HepG2 (cell line): Measurements from ENCODE around the gene PTPN2. TPM values are rescaled to one million over a fixed set of nuclear protein-coding genes. Genes with fewer than 3 reads are reported as not detected.
A peak's percentile ranks its signal among the peaks of the same experiment; 100 is the strongest.

Source experiments
- ATAC-seq: fragments of 200-7000 bp; cut with Tn5 transposase; 3 replicates; pipeline ENCODE4 v1.9.1; 2020; ENCODE audit warnings: mild to moderate bottlenecking, moderate library complexity
- BruUV-seq: library from RNA; stranded (reverse); fragments of 400-500 nt; replicated peaks from 2 replicates; lab custom pipeline; 2021; lab: Mats Ljungman, UMichigan
- CTCF ChIA-PET: fragments of 300-600 bp; formaldehyde crosslinking; extraction: SDS; loops from one replicate; lab custom pipeline; 2021; ENCODE audit warnings: low total read pairs, inconsistent platforms, low intra/inter-chr PET ratio; lab: Yijun Ruan, JAX
- POLR2A ChIA-PET: fragments of 350-600 bp; sonication (Branson Sonifier 250); formaldehyde crosslinking; loops from one replicate; lab custom pipeline; 2020; ENCODE audit warnings: antibody characterized with exemption, inconsistent platforms; lab: Yijun Ruan, JAX
- DNase-seq: peaks from one replicate; pipeline ENCODE4 v3.0.0-alpha.2; 2015; ENCODE audit warnings: low spot score
- FAIRE-seq: peaks from 3 replicates; lab custom pipeline; 2011; peaks lifted over from hg19 to GRCh38; lab: Jason Lieb, UNC
- H2AFZ ChIP-seq: one replicate; pipeline ENCODE4 v1.6.1; 2011; ENCODE audit warnings: low read length, inconsistent platforms
- H3K27ac ChIP-seq: fragments of 300-600 bp; 3 replicates; pipeline ENCODE4 v1.8.0; 2011; ENCODE audit warnings: mixed run types, mild to moderate bottlenecking, mixed read lengths, low read length, inconsistent platforms; ENCODE audit not compliant: insufficient read depth; ENCODE audit errors: extremely low read length
- H3K27me3 ChIP-seq, 2 experiments: fragments of 200-600 bp in 1 of 2; 2 replicates in 1 of 2; 3 replicates in 1 of 2; pipeline versions ENCODE4 v1.6.0 to v1.8.0; 2011; ENCODE audit warnings: low read length in 2 of 2, mild to moderate bottlenecking in 2 of 2, moderate library complexity in 2 of 2, inconsistent platforms in 1 of 2; ENCODE audit not compliant: insufficient read depth in 2 of 2, control insufficient read depth in 1 of 2
- H3K36me3 ChIP-seq, 2 experiments: fragments of 200-600 bp in 1 of 2; replicated peaks in 1 of 2; 2 replicates in 1 of 2; 3 replicates in 1 of 2; pipeline versions ENCODE4 v1.5.1 to v1.8.0; 2011; ENCODE audit warnings: low read length in 2 of 2, inconsistent platforms in 1 of 2; ENCODE audit not compliant: insufficient read depth in 2 of 2, control insufficient read depth in 1 of 2
- H3K4me1 ChIP-seq: 2 replicates; pipeline ENCODE4 v1.5.1; 2012; ENCODE audit warnings: low read length, inconsistent platforms; ENCODE audit not compliant: insufficient read depth
- H3K4me2 ChIP-seq: 2 replicates; pipeline ENCODE4 v1.6.0; 2011; ENCODE audit warnings: low read depth, low read length, inconsistent platforms
- H3K4me3 ChIP-seq, 3 experiments: fragments of 200-600 bp in 1 of 3; sonication (generic), shearing (Covaris generic) in 1 of 3; replicated peaks in 1 of 3; 2 replicates each; pipeline ENCODE4 v1.5.1; 2011 to 2016; ENCODE audit warnings: low read length in 3 of 3, inconsistent platforms in 2 of 3, low read depth in 2 of 3, mild to moderate bottlenecking in 2 of 3, control low read depth in 1 of 3, mixed read lengths in 1 of 3; ENCODE audit not compliant: insufficient read depth in 1 of 3
- H3K79me2 ChIP-seq: one replicate; pipeline ENCODE4 v1.6.1; 2011; ENCODE audit warnings: low read length, inconsistent platforms; ENCODE audit not compliant: insufficient read depth
- H3K9ac ChIP-seq: 2 replicates; pipeline ENCODE4 v1.6.0; 2011; ENCODE audit warnings: mild to moderate bottlenecking, low read depth, low read length, inconsistent platforms; ENCODE audit not compliant: insufficient read depth
- H3K9me3 ChIP-seq: 2 replicates; pipeline ENCODE4 v1.5.1; 2012; ENCODE audit warnings: mild to moderate bottlenecking, low read length
- H4K20me1 ChIP-seq: 2 replicates; pipeline ENCODE4 v1.6.0; 2011; ENCODE audit warnings: inconsistent platforms, mild to moderate bottlenecking, low read length, moderate library complexity; ENCODE audit not compliant: insufficient read depth
- ARID5B ChIP-seq: IDR thresholded peaks from 2 replicates; pipeline ENCODE4 v1.4.0; 2020; ENCODE audit warnings: mild to moderate bottlenecking, missing genetic modification reagents
- BHLHE40 ChIP-seq: IDR thresholded peaks from 2 replicates; pipeline ENCODE4 v1.6.1; 2011; ENCODE audit warnings: low read length, improper control_type of control experiment
- FOSL2 ChIP-seq: sonication (generic); formaldehyde crosslinking; IDR thresholded peaks from 2 replicates; pipeline ENCODE4 v1.4.0; 2020; ENCODE audit warnings: missing genetic modification reagents
- HNRNPK ChIP-seq: fragments of 200-400 bp; formaldehyde crosslinking; IDR thresholded peaks from 2 replicates; pipeline ENCODE4 v1.6.1; 2018; ENCODE audit warnings: low read length, low read depth, moderate library complexity, mild to moderate bottlenecking; ENCODE audit not compliant: poor library complexity, severe bottlenecking
- KDM6A ChIP-seq: IDR thresholded peaks from 2 replicates; pipeline ENCODE4 v1.6.1; 2016; ENCODE audit warnings: low read depth
- KLF16 ChIP-seq, 2 experiments: sonication (generic) in 1 of 2; formaldehyde crosslinking in 1 of 2; IDR thresholded peaks; 2 replicates each; pipeline versions ENCODE4 v1.6.1 to v1.8.0; 2016 to 2023; ENCODE audit warnings: missing genetic modification reagents in 2 of 2, missing compliant biosample characterization in 1 of 2
- NR2F1 ChIP-seq, 2 experiments: fragments of 450-650 bp in 1 of 2; formaldehyde crosslinking in 1 of 2; IDR thresholded peaks; 2 replicates each; pipeline versions ENCODE4 v1.5.0 to v1.6.1; 2016 to 2020; ENCODE audit warnings: mild to moderate bottlenecking in 1 of 2, missing compliant biosample characterization in 1 of 2, missing genetic modification reagents in 1 of 2, moderate library complexity in 1 of 2
- PPARG ChIP-seq: conservative IDR thresholded peaks from 2 replicates; pipeline ENCODE4 v1.6.1; 2016; ENCODE audit warnings: missing biosample characterization, missing genetic modification reagents
- ZBTB33 ChIP-seq: sonication (generic); formaldehyde crosslinking; IDR thresholded peaks from 2 replicates; pipeline ENCODE4 v1.4.0; 2020; ENCODE audit warnings: missing genetic modification reagents
- WGBS: methylation state at CpG from one replicate; pipeline ENCODE4 v1.1.6; 2017; ENCODE audit warnings: low lambda C conversion rate; 5-methylcytosine and 5-hydroxymethylcytosine counted together
- in situ Hi-C: cut with HindIII; loops from 2 replicates; pipeline ENCODE4 v1.10.0; 2017; ENCODE audit warnings: low pct_unique_long_range_greater_than_20kb; ENCODE audit not compliant: extremely low pct_ligation_motif_present
- intact Hi-C: fragments of 100-400 bp; cut with micrococcal nuclease; formaldehyde crosslinking; loops from one replicate; pipeline ENCODE4 v1.10.0; 2022; ENCODE audit not compliant: unreplicated experiment
- polyA plus RNA-seq, 8 experiments: library from polyadenylated mRNA; depleted of rRNA in 3 of 8; stranded (reverse) in 7 of 8; unstranded in 1 of 8; fragments of >200 nt; fragmentation: Illumina TruSeq in 4 of 8; extraction: Trizol in 4 of 8; gene quantifications; 2 replicates each; pipeline versions ENCODE4 v1.2.1 to v1.2.3, GENCODE V29; 2011 to 2016; ENCODE audit warnings: low read depth in 4 of 8, missing spikeins in 1 of 8, mixed read lengths in 1 of 8; ENCODE audit not compliant: insufficient read depth in 1 of 8
- total RNA-seq, 5 experiments: library from RNA; depleted of rRNA; stranded (reverse); fragments of >200 nt; fragmentation: Illumina TruSeq; extraction: Trizol; gene quantifications; 2 replicates each; pipeline ENCODE4 v1.2.3, GENCODE V29; 2016; ENCODE audit warnings: low read depth in 1 of 5

Gene PTPN2
- total and polyA plus RNA-seq, 2 of the 13 experiments (the other 11 are each of a cell fraction or from before 2014, with no cell fraction given): 24.9 to 41.5 TPM

GRCh38 chr18:12750715-12751502 lies 133.1 kb downstream of the PTPN2 start:
- ATAC-seq: peak; percentile 27; the same call in 2 of the 3 replicates
- no peak for DNase-seq
- Histone ChIP-seq H3K27ac (no peak overlapping the region), H2AFZ (no peak overlapping the region), H3K9me3 (no peaks in the 10 kb centered on the region), H3K36me3 (no peaks in the 10 kb centered on the region), H4K20me1 (no peaks in the 10 kb centered on the region), H3K79me2 (no peaks in the 10 kb centered on the region), H3K4me2 (peak overlapping the region; percentile 32), H3K4me3 (peak overlapping the region in 1 of 3 experiments; percentile 11; a peak in 1 of 6 replicates), H3K4me1 (peaks cover 19% of the 10 kb centered on the region), H3K9ac (no peak overlapping the region), H3K27me3 (no peaks in the 10 kb centered on the region)
- TF ChIP-seq KDM6A (CRISPR knock-in tag) (no peak), BHLHE40 (0 out of 2 replicates have a peak, but pooled peaks have one; percentile 25)
- in situ Hi-C loops (no loop called here), intact Hi-C loops (no loop called here)
- FAIRE-seq: no peak
- POLR2A ChIA-PET: interaction anchor here (1.0 to 2.6 kb wide), 4 partner anchors 10 to 20 kb away, joined by 3 to 13 read pairs (median 5); no protein-coding TSS in a partner anchor
- 71% methylated on average over 8 of the region's 18 CpGs for WGBS
- BruUV-seq: no TSS peak
- CTCF ChIA-PET: no interaction called here

DNA sequence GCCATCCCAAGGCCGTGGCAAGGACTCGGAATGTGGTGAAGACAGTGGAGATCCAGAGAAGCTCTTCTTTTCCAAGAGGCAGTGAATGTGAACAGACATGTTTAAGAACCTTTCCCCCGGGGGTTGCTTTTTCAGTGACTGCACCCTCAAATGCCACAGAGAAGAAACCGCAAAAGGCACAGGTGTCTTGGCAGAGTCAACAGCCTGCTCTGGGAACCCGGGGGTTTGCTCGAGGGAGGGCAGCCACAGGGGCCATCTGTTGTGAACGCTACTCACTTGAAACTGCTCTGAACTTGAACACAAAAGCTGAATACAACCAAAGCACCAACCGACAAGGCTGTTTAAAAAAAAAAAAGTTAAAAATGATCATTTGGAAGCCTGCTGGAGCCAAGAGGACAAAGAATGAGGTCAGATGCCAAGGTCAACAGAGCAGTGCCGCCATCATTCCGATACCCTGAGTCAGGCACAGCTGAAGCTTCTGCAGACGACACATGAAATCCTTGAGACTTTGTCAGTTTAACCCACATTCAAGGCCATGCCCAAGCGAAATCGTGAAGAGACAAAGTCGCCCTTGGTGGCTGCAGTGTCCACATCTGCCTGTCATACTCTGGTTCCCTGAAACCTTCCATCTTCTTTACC lies 133.8 kb downstream of the PTPN2 start:
- ATAC-seq: no peak; the same call in none of the 3 replicates
- in situ Hi-C loops: no loop called here
- peak overlapping the region; percentile 32 for H3K4me2 ChIP-seq
- TF ChIP-seq ZBTB33 (CRISPR knock-in tag) (peak; percentile 62), KLF16 (CRISPR knock-in tag; IDR thresholded peaks at IDR 0.05) (no peak), FOSL2 (CRISPR knock-in tag) (peak; percentile 77), ARID5B (CRISPR knock-in tag) (peak; percentile 26; the same call in 1 of the 2 replicates), HNRNPK (no peak), NR2F1 (CRISPR knock-in tag; IDR thresholded peaks at IDR 0.05) (peak in 1 of 2 experiments; percentile 63; a peak in 2 of 4 replicates), PPARG (CRISPR knock-in tag) (0 out of 2 replicates have a peak, but pooled peaks have one; percentile 17)

More for the DNA sequence above, 133.8 kb downstream of the PTPN2 start:
- Histone ChIP-seq H4K20me1 (no peaks in the 10 kb centered on the region), H3K9me3 (no peaks in the 10 kb centered on the region), H2AFZ (no peak overlapping the region), H3K27ac (no peak overlapping the region), H3K79me2 (no peaks in the 10 kb centered on the region), H3K27me3 (no peaks in the 10 kb centered on the region), H3K36me3 (no peaks in the 10 kb centered on the region), H3K4me3 (peak overlapping the region in 1 of 3 experiments; percentile 11; a peak in 1 of 6 replicates), H3K4me1 (peaks cover 26% of the 10 kb centered on the region), H3K9ac (no peak overlapping the region)
- BruUV-seq: no TSS peak
- ChIA-PET POLR2A (interaction anchor here (1.0 to 2.6 kb wide), 4 partner anchors 9 to 20 kb away, joined by 3 to 13 read pairs (median 5); no protein-coding TSS in a partner anchor), CTCF (no interaction called here)
- FAIRE-seq (no peak), DNase-seq (no peak)
- intact Hi-C loops: no loop called here
- WGBS: 38% methylated on average over 14 of the region's 14 CpGs
